ENCODE measurements around the gene DYNLL2.
"Not testable (repeated sequence)": the region's sequence is repeated elsewhere in the genome, so short reads cannot be mapped to it uniquely, and the experiment has no call there.

DYNLL2 gene

DNA sequence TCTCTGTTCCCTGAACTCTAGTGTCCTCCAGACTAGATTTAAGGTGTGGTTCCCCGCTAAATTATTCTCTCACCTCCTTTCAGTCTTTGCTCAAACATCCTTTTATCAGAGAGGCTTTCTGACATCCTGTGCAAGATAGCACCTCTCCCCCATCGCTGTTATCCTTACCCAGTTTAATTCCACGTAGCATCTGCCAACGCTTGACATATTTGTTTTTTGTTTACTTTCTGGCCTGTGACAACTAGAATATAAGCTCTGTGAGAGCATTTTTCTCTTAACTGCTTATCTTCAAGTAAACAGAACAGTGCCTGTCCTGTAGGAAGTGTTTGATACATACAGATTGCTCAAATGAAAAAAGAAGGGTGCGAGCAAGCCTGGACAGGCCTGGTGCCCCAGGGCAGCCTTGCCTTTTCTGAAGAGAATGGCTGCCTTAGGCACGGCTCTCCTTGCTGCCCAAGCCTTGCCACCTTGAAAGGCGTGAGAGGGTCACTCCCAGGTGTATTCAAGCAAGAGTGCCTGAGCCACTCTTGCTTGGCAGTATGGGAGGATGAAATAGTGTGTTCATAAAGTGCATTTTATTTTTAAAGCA is 9.7 kb downstream of the DYNLL2 start:
- no peak overlapping the region for H3K27ac Mint-ChIP-seq
- TF ChIP-seq CTCF (IDR thresholded peaks at IDR 0.05; ENCODE audit: unreplicated experiment in 3 of 3) = no peak
- no peaks in the 10 kb centered on the region for H3K9me3 Mint-ChIP-seq
- no peak overlapping the region for H3K4me3 Mint-ChIP-seq
- peaks cover 13% of the 10 kb centered on the region for H3K4me1 Mint-ChIP-seq
- peaks cover 82% of the 10 kb centered on the region for H3K36me3 Mint-ChIP-seq (ENCODE audit: low read depth)
- H3K27me3 Mint-ChIP-seq (ENCODE audit: low read depth) = no peaks in the 10 kb centered on the region

DNA sequence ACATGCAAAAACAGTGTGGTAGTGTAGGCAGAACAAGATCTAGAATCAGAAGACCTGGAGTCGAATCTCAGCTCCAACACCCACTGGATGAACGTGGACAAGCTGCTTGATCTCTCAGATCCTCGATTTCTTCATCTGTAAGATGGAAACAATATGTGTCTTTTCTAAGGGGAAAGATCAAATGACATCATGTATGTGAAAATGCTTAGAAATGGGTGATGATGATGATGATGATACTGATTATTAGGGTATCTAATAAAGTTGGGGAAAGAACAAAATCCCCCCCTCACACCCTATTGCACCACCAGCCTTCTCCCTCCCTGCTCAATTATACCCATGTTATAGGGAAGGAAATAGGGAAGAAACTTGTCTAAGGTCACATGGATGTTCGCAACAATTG is 10.9 kb downstream of the DYNLL2 start:
- H3K27ac Mint-ChIP-seq = no peak overlapping the region
- no peaks in the 10 kb centered on the region for H3K9me3 Mint-ChIP-seq
- TF ChIP-seq CTCF (IDR thresholded peaks at IDR 0.05; ENCODE audit: unreplicated experiment in 3 of 3) = no peak
- no peaks in the 10 kb centered on the region for H3K27me3 Mint-ChIP-seq (ENCODE audit: low read depth)
- peaks cover 70% of the 10 kb centered on the region for H3K36me3 Mint-ChIP-seq (ENCODE audit: low read depth)
- H3K4me3 Mint-ChIP-seq = no peak overlapping the region
- peaks cover 2% of the 10 kb centered on the region for H3K4me1 Mint-ChIP-seq

DNA sequence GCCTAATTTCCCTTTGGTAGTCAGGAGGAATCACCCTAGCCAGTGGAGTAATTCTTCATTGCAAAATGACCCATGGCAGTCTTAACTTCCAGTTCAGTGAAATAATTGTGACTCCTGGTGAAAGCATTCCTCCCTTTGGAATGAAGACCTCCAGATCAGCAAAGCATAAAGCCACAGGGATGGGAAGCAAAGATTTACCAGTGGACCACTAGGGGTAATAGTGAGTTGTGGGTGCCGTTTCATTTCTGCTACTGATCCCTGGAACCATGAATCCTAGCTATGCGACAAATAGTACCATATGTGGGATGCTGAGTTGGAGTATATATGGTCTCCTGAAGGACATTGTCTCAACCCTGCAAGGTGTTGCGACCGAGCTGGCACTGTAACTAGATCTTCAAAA is 13.7 kb downstream of the DYNLL2 start:
- no peak overlapping the region for H3K27ac Mint-ChIP-seq
- H3K27me3 Mint-ChIP-seq (ENCODE audit: low read depth) = no peaks in the 10 kb centered on the region
- no peaks in the 10 kb centered on the region for H3K4me1 Mint-ChIP-seq
- no peaks in the 10 kb centered on the region for H3K9me3 Mint-ChIP-seq
- peaks cover 42% of the 10 kb centered on the region for H3K36me3 Mint-ChIP-seq (ENCODE audit: low read depth)
- no peak for TF ChIP-seq CTCF (IDR thresholded peaks at IDR 0.05; ENCODE audit: unreplicated experiment in 3 of 3)
- H3K4me3 Mint-ChIP-seq = no peak overlapping the region

GRCh38 chr17:58097384-58098088 is 14.3 kb downstream of the DYNLL2 start:
- TF ChIP-seq CTCF (IDR thresholded peaks at IDR 0.05; ENCODE audit: unreplicated experiment in 3 of 3) = no peak
- no peaks in the 10 kb centered on the region for H3K4me1 Mint-ChIP-seq

DNA sequence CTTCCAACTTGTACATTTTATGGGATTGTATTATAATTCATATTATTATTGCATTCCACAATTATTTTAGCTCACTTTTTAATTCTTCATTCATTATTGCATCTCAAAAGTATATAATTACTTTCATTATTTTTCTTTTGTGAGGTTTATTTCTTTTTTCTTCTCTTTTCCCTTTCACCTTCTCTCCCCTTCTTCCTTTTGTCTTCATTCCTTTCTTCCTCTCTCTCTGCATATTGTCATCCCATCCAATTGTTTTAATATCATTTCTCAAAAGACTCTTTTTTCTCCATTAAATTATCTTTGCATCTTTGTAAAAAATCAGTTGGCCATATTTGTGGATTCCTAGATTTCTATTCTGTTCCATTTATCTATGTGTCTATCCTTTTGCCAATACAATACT is 17.3 kb downstream of the DYNLL2 start:
- no peaks in the 10 kb centered on the region for H3K9me3 Mint-ChIP-seq
- no peaks in the 10 kb centered on the region for H3K27me3 Mint-ChIP-seq (ENCODE audit: low read depth)
- H3K27ac Mint-ChIP-seq = no peak overlapping the region
- H3K4me1 Mint-ChIP-seq = no peaks in the 10 kb centered on the region
- no peak overlapping the region for H3K4me3 Mint-ChIP-seq
- peaks cover 8% of the 10 kb centered on the region for H3K36me3 Mint-ChIP-seq (ENCODE audit: low read depth)
- TF ChIP-seq CTCF (IDR thresholded peaks at IDR 0.05; ENCODE audit: unreplicated experiment in 3 of 3) = no peak

More at GRCh38 chr17:58097384-58098088, 14.3 kb downstream of the DYNLL2 start:
- Mint-ChIP-seq H3K27ac (no peak overlapping the region), H3K27me3 (ENCODE audit: low read depth) (no peaks in the 10 kb centered on the region), H3K4me3 (no peak overlapping the region), H3K9me3 (no peaks in the 10 kb centered on the region), H3K36me3 (ENCODE audit: low read depth) (peaks cover 36% of the 10 kb centered on the region)

- H3K9me3 Mint-ChIP-seq; H3K36me3 Mint-ChIP-seq (ENCODE audit: low read depth); H3K27me3 Mint-ChIP-seq (ENCODE audit: low read depth); H3K4me3 Mint-ChIP-seq; H3K27ac Mint-ChIP-seq; H3K4me1 Mint-ChIP-seq: not testable (repeated sequence)
Observed at GRCh38 chr17:58101898-58102297, 18.7 kb downstream of the DYNLL2 start.
